RWPE2 (cell line): ENCODE measurements around the gene HEPACAM.

ENCODE experiments used
- ATAC-seq: fragments of 200-7000 bp; cut with Tn5 transposase; 3 replicates; pipeline ENCODE4 v1.9.1; 2021; ENCODE audit warnings: low read depth
- DNase-seq: peaks from one replicate; pipeline ENCODE4 v3.0.0-alpha.2; 2020; ENCODE audit warnings: low spot score
- H3K27ac ChIP-seq: fragments of 450-650 bp; 2 replicates; pipeline ENCODE4 v1.5.1; 2017; ENCODE audit warnings: mild to moderate bottlenecking; ENCODE audit not compliant: poor library complexity, severe bottlenecking
- H3K27me3 ChIP-seq: fragments of 250-450 bp; sonication (Bioruptor Pico); 2 replicates; pipeline ENCODE4 v1.5.1; 2021; ENCODE audit warnings: mild to moderate bottlenecking, moderate library complexity; ENCODE audit not compliant: insufficient read depth, poor library complexity, severe bottlenecking
- H3K36me3 ChIP-seq: fragments of 250-450 bp; sonication (Bioruptor Pico); 2 replicates; pipeline ENCODE4 v1.5.1; 2020; ENCODE audit warnings: low read depth, mild to moderate bottlenecking, moderate library complexity
- H3K4me1 ChIP-seq: fragments of 250-450 bp; sonication (Bioruptor Pico); 2 replicates; pipeline ENCODE4 v1.5.1; 2021; ENCODE audit warnings: mild to moderate bottlenecking, moderate library complexity; ENCODE audit not compliant: insufficient read depth, poor library complexity, severe bottlenecking
- H3K4me3 ChIP-seq: fragments of 250-450 bp; sonication (Bioruptor Pico); 2 replicates; pipeline ENCODE4 v1.5.1; 2021; ENCODE audit warnings: mild to moderate bottlenecking, moderate library complexity; ENCODE audit not compliant: severe bottlenecking
- H3K9me3 ChIP-seq: fragments of 250-450 bp; sonication (Bioruptor Pico); 2 replicates; pipeline ENCODE4 v1.5.1; 2021; ENCODE audit warnings: mild to moderate bottlenecking, moderate library complexity; ENCODE audit not compliant: severe bottlenecking
- CTCF ChIP-seq: fragments of 450-650 bp; IDR thresholded peaks from one replicate; pipeline ENCODE4 v1.5.1; 2017; ENCODE audit warnings: mild to moderate bottlenecking, moderate library complexity; ENCODE audit not compliant: poor library complexity, severe bottlenecking

HEPACAM gene

GRCh38 chr11:124886978-124887666, 48.7 kb downstream of the HEPACAM start:
- no peak for TF ChIP-seq CTCF
- H3K4me3 ChIP-seq: no peak overlapping the region
- ATAC-seq (no peak), DNase-seq (no peak)
- H3K36me3 ChIP-seq: no peaks in the 10 kb centered on the region
- no peaks in the 10 kb centered on the region for H3K4me1 ChIP-seq
- H3K27me3 ChIP-seq: no peaks in the 10 kb centered on the region
- no peaks in the 10 kb centered on the region for H3K9me3 ChIP-seq
- H3K27ac ChIP-seq: no peak overlapping the region

- H3K4me1 ChIP-seq: no peaks in the 10 kb centered on the region
- H3K27ac ChIP-seq: no peak overlapping the region
- TF ChIP-seq CTCF: no peak
- H3K36me3 ChIP-seq: no peaks in the 10 kb centered on the region
- no peaks in the 10 kb centered on the region for H3K9me3 ChIP-seq
- no peaks in the 10 kb centered on the region for H3K27me3 ChIP-seq
- H3K4me3 ChIP-seq: no peak overlapping the region
- DNase-seq (no peak), ATAC-seq (no peak)
Measured at GRCh38 chr11:124886476-124886875, 49.4 kb downstream of the HEPACAM start.

- no peaks in the 10 kb centered on the region for H3K27me3 ChIP-seq
- TF ChIP-seq CTCF: no peak
- DNase-seq: no peak
- ATAC-seq: no peak
- no peak overlapping the region for H3K4me3 ChIP-seq
- no peak overlapping the region for H3K27ac ChIP-seq
- no peaks in the 10 kb centered on the region for H3K4me1 ChIP-seq
- no peaks in the 10 kb centered on the region for H3K36me3 ChIP-seq
- no peaks in the 10 kb centered on the region for H3K9me3 ChIP-seq
Measured at GRCh38 chr11:124884869-124885479, 50.9 kb downstream of the HEPACAM start.

GRCh38 chr11:124884340-124884739, 51.5 kb downstream of the HEPACAM start:
- TF ChIP-seq CTCF: no peak
- Histone ChIP-seq H3K27me3 (no peaks in the 10 kb centered on the region), H3K4me1 (no peaks in the 10 kb centered on the region), H3K36me3 (0 out of 2 replicates have a peak, but pooled peaks cover under 1% of the 10 kb centered on the region), H3K27ac (no peak overlapping the region), H3K9me3 (no peaks in the 10 kb centered on the region), H3K4me3 (no peak overlapping the region)
- no peak for DNase-seq
- no peak for ATAC-seq
